HG02571 (cell line): ENCODE results near the gene ABCF1.
"Not testable (repeated sequence)": the region's sequence is repeated elsewhere in the genome, so short reads cannot be mapped to it uniquely, and the experiment has no call there.

Experiments used
- ATAC-seq: cut with Tn5 transposase; IDR thresholded peaks from one replicate; pipeline ENCODE4 v1.9.1; 2021; ENCODE audit warnings: mild to moderate bottlenecking, moderate library complexity; ENCODE audit not compliant: unreplicated experiment

ABCF1 gene

DNA sequence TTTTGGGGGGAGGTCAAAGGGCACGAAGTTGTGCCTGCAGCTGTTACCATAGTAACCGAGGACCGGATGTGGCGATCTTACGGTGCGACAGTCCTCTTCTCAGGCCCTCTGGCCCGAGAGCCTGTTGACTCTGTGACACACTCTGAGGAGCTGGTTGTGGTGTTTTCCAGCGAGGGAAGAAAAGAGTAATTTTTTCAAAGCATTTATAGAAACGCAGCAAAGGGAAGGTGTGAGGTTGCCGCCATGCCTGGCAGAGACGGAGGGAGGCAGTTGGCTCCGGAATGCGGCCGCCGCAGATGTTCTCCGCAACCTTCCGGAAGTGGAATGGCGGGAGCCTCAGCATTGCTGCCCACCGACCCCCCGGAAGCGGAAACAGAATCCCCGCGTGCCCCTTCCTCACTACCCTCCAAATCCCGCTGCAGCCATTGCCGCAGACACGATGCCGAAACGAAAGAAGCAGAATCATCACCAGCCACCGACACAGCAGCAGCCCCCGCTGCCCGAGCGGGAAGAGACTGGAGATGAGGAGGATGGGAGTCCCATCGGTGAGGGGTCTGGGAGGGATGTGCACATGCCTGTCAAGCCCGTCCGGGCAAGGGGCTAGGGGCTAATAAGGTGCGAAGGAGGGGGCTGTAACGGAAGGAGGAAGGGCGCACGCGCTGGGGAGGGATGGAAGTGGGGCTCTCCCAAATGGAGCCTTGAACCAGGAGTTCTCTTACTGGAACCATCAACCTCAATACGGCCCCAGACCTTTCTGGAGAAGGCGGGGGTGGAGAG, 14.1 kb upstream of the ABCF1 start, which contains the start of gene PRR3:
TSS of gene PRR3 (plus strand) at position 390 of the 777 bp plus-strand sequence. CDS start at position 440, 50 bp downstream.
- peak; percentile 46 for ATAC-seq

- no peak for ATAC-seq
These were observed 13.6 kb upstream of the ABCF1 start for GRCh38 chr6:30557683-30557981.

- ATAC-seq, result no peak
These were observed 10.3 kb upstream of the ABCF1 start for GRCh38 chr6:30560930-30561329.

- ATAC-seq, result no peak
These were observed 8.5 kb upstream of the ABCF1 start for GRCh38 chr6:30562470-30563425.

GRCh38 chr6:30564114-30564513, 7.1 kb upstream of the ABCF1 start:
- no peak for ATAC-seq

GRCh38 chr6:30565772-30566171, 5.5 kb upstream of the ABCF1 start:
- no peak for ATAC-seq

GRCh38 chr6:30568245-30568644, 3.0 kb upstream of the ABCF1 start:
- ATAC-seq, result no peak

- ATAC-seq, result no peak
These were observed 979 bp upstream of the ABCF1 start for GRCh38 chr6:30570263-30570662.

DNA sequence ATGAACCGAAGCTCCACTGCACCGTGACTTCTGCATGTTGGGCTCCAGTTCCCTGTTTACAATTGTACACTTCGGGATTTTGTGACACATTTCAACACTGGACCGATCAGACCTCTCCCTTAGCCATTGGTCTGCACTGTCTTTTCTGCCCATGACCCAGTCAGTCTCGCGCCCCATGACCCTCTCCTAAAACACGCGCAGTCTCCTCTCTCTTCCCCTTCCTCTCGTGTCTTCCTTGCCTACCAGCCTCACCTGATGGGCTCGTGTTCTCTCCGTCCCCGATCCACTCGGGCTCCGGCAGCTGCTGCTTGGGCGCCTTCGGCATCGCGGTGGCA, 535 bp upstream of the ABCF1 start:
- ATAC-seq, result no peak

GRCh38 chr6:30571762-30572082, 480 bp downstream of the ABCF1 start:
- peak; percentile 6 for ATAC-seq

DNA sequence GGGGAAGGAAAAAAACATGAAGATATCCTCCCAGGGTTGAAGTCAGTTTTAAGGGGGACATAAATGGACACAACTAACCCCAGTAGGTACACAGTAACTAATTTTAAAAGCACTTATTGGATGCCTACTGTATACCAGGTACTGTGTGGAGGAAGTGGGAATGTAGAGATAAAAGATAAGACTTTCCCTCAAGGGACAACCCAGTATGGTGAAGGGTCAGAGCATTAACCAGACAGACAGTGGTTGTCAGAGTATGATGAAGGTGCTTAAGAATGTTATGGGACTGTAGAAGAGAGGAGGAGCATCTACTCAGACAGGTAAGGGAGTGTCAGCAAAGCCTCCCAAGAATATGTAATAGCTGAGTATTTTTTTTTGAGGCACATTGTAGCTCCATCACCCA, 906 bp downstream of the ABCF1 start:
- no peak for ATAC-seq

- ATAC-seq, result no peak
These were observed 1.9 kb downstream of the ABCF1 start for GRCh38 chr6:30573113-30573512.

DNA sequence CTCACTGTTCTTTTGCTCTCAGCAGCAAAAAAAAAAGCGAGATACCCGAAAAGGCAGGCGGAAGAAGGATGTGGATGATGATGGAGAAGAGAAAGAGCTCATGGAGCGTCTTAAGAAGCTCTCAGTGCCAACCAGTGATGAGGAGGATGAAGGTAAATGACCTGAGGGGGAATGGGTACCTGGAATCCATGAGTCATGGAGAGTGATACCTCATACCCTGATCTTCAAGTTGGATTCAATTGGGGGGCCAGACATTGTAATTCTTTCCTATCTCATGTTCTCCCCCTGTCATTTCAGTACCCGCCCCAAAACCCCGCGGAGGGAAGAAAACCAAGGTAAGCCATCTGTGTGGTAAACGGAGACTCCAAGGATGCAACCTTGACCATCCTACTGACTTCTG, 6.8 kb downstream of the ABCF1 start:
- no peak for ATAC-seq

DNA sequence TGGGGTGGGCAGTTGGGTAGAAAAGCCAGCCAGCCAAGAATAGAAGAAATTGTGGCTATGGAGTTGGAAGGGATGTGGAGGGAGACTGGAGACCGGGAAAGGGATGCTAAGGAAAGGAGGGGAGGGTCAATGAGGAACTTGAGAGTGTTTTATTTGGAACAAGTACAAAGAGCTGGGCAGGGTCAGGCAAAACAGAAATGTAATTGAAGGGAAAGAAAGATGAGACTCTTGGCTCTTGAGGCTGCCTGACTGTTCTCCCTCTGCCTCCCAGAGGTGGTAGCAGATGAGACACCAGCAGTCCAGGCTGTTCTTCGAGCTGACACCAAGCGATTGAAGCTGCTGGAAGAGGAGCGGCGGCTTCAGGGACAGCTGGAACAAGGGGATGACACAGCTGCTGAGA, 12.7 kb downstream of the ABCF1 start:
- ATAC-seq, result no peak

GRCh38 chr6:30589754-30590358, 18.6 kb downstream of the ABCF1 start:
- ATAC-seq, result no peak

DNA sequence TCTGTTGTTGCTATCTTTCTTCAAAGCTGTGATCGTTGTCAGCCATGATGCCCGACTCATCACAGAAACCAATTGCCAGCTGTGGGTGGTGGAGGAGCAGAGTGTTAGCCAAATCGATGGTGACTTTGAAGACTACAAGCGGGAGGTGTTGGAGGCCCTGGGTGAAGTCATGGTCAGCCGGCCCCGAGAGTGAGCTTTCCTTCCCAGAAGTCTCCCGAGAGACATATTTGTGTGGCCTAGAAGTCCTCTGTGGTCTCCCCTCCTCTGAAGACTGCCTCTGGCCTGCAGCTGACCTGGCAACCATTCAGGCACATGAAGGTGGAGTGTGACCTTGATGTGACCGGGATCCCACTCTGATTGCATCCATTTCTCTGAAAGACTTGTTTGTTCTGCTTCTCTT, 19.3 kb downstream of the ABCF1 start:
- ATAC-seq, result no peak

GRCh38 chr6:30591008-30591407, 19.8 kb downstream of the ABCF1 start:
- ATAC-seq, result no peak

DNA sequence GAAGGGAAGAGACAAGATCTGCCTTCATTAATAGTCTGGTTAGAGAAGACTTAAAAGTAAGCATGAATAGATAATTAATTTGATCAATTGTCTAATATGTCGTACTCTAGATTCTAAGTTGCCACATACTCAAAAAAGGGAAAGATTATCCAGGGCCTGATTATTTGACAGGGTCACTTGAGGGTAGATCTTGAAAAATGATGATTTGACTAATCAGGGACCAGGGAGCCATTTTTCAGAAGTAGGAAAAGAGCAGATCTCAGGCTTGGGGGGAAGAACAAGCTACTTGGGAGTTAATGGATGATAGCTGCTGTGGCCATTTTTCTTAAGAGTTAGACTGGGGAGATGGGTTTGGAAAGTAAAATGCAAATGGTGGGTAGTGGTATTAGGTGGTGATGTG, 21.0 kb downstream of the ABCF1 start:
- ATAC-seq, result no peak

DNA sequence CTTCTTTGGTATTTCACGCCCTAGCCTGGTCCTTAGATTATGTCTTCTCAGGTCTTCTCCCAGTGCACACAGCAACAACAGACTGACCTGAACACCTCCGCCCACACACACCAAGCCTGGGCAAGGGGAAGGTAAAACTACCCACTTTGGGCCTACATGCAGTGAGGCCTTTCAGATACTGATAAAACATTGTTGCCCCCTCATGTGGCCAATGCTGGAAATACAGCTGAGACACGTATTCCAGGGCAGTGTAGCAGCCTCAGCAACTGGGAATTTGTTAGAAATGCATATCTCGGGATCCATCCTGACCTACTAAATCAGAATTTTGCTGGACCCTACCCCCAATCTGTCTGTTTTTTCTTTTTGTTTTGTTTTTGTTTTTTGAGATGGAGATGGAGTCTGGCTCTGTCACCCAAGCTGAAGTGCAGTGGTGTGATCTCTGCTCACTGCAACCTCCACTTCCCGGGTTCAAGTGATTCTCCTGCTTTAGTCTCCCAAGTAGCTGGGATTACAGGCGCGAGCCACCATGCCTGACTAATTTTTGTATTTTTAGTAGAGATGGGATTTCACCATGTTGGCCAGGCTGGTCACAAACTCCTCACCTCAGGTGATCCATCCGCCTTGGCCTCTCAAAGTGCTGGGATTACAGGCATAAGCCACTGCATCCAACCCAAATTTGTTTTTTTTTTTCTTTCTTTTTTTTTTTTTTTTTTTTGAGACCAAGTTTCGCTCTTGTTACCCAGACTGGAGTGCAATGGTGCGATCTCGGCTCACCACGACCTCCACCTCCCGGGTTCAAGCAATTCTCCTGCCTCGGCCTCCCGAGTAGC, 26.3 kb downstream of the ABCF1 start:
- not testable (repeated sequence) for ATAC-seq

- no peak for ATAC-seq
These were observed 27.8 kb downstream of the ABCF1 start for GRCh38 chr6:30598912-30599624.
